ENCODE data around the gene SLC4A4.

Gene SLC4A4

GRCh38 chr4:71550220-71551165, 211.7 kb downstream of the SLC4A4 start:
- DNase-seq, result no peak

GRCh38 chr4:71553605-71554004, 214.8 kb downstream of the SLC4A4 start:
- no peak for DNase-seq

DNA sequence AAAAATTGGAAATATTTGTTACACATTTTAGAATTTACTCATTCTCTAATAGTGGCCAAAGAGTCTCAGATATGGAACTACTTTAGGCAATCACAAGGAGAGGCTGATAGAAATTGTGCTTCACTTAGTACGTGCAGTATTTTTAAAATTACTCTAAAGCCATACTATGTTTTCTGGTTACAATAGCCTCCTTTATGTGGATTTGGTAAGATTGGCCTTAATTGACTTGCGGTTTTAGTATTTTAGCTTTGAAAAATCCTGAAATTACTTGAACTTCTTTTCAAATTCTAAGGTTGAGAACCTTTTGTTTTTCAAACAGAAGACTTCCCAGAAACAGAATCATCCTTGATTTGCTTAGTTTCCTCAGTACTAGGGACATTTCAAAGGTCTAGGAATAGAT, 215.2 kb downstream of the SLC4A4 start:
- DNase-seq, result no peak

GRCh38 chr4:71558248-71558647, 219.4 kb downstream of the SLC4A4 start:
- peak; percentile 18 for DNase-seq

DNA sequence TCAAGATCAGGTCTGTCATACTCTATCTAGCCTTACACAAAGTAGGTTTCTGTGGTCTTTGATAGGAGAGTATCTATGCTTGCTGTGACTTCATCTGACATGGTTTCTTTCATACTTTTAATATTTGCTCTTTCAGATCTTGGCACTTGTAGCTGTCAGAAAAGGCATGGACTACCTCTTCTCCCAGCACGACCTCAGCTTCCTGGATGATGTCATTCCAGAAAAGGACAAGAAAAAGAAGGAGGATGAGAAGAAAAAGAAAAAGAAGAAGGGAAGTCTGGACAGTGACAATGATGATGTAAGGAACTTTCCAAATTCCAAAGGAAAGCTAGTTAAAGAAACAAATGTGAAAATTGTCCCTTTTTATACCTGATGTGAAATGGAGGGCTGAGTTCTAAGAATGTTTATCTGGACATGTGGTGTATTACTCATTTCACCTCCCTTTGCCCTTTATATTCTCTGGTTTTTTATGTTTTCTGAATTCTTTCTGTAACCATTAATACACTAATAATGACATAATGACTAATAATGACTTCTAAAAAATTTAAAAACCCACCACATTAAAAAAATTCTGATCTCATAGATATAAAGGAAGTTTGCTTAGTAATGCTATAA, 221.2 kb downstream of the SLC4A4 start:
- DNase-seq, result no peak

DNA sequence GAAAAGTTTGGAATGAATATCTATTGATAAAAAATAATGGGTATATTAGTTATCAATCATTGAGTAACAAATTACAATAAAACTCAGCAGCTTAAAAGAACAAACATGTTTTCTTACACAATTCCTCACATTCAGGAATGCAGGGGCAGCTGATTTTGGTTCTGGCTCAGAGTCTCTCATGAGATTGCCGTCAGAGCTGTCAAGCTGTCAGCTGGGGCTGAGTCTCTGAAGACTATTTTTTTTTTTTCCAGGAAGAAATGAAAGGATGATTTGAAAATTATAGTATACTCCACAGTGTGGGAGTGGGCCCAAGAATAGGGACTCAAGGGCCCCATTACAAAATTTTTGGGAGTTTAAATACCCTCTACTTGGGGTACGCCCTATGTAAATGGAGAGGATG, 226.0 kb downstream of the SLC4A4 start:
- DNase-seq, result no peak

DNA sequence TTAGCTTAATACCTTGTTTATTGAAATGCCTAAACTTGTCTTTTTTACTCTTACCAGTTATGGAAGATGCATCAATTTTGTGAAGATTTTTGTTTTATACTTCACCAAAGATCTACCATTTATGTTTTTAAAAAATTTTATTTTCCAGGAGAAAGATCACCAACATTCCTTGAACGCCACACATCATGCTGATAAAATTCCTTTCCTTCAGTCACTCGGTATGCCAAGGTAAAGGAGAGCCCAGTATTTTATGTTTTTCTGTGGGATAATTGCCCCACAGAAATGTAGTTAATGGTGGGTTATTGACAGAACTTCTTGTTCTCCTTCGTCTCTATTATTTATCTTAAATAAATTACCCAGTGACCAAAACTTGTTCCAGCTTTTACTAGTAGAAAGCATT, 228.0 kb downstream of the SLC4A4 start:
- DNase-seq, result no peak

DNA sequence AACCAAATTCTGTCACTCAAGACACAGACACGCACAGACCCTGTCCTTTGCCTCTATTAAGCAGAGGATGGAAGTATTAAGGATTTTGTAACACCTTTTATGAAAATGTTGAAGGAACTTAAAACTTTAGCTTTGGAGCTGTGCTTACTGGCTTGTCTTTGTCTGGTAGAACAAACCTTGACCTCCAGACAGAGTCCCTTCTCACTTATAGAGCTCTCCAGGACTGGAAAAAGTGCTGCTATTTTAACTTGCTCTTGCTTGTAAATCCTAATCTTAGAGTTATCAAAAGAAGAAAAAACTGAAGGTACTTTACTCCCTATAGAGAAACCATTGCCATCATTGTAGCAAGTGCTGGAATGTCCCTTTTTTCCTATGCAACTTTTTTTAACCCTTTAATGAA, 229.3 kb downstream of the SLC4A4 start:
- DNase-seq, result no peak

GRCh38 chr4:71570492-71570891, 231.7 kb downstream of the SLC4A4 start:
- no peak for DNase-seq

GRCh38 chr4:71571346-71571745, 232.5 kb downstream of the SLC4A4 start:
- no peak for DNase-seq

DNA sequence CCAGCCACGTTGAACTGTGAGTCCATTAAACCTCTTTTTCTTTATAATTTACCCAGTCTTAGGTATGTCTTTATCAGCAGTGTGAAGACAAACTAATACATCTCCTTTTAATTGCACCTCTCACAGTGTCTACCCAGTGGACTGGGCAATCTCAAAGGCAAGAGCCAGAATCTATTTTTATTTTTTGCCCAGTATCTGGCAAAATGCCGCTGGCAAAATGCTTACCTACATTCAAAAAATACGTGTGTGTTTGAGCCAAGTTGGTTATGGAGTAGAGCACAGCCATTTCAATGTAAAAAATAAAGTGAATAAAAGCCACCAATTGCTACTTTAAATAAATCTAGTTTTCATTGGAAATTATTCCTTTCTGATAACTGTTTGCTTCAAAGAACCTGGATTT, 245.2 kb downstream of the SLC4A4 start:
- DNase-seq, result no peak

DNA sequence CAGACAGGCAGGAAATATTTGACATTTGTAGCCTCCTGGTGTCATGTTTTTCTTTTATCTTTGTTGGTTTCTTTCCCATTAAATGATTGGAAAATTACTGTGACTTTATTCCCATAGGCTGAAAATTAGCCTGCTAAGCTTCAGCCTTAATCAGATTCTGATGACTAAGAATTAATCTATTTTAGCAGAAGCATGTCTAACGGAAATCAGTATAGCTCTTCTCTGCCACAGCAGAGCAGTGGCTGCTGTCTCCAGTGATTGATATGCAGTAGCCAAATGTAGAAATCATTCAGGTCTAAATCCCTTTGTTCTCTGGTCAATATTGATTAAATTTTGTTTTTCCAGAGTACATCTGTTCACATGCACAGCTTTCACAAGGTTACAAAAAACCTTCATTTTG, 245.8 kb downstream of the SLC4A4 start:
- no peak for DNase-seq

DNA sequence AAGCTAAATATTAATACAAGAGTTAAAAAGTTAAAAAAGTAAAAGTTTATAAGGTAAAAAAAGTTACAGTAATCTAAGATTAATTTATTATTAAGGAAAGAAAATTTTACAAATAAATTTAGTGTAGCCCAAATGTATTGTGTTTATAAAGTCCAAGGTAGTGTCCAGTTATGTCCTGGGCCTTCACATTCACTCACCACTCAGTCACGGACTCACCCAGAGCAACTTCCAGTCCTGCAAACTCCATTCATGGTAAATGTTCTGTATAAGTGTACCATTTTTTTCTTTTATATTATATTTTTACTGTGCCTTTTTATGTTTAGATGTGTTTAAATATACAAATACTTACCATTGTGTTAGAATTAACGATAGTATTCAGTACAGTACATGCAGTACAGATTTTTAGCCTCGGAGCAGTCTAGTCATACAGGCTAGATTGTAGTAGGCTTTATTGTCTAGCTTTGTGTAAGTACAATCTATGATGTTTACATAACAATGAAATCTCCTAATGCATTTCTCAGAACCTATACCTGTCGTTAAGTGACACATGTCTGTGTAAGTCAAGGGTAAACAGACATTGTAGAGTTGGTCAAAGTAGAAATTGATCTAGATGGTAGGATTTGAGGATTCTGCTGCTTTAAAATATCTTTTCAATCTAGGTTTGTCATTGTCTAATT, 247.4 kb downstream of the SLC4A4 start:
- no peak for DNase-seq

GRCh38 chr4:71587995-71588394, 249.2 kb downstream of the SLC4A4 start:
- DNase-seq, result no peak

DNA sequence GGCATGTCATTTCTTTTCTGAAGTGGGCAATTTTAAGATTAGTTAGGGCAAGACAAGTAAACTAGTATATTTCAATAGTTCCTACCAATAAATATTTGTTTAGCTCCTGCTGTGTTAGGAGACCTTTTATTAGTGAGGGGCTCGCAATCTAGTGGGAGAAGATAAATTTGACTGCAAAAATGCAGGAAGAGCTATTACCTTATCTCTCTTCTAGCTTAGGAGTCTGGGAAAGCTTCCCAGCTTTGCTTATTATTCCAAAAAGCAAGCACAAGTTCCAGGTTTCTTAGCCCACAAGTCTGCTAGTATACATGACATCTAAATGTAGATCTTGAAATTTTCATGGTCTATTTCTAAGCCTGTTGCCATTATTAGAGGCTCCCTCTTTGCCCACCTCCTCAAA, 254.0 kb downstream of the SLC4A4 start:
- DNase-seq, result no peak

DNA sequence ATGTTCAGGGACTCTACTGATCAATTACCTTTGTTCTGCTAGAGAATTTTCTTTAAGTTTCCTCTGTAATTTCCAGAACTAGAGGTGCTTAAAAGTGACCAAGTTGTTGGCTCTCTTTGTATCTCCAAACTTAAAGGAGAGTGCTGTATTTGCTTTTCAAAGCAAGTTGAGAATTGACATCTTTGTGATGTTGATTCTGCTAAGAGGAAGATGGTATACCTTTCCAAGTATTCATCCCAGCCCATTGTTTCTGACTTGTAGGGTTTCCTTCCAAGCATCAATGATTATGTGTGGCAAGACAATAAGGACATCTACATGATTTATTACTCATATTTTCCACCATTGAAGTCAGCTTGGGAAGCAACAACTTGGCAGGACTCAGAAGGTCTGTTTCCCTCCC, 254.5 kb downstream of the SLC4A4 start:
- no peak for DNase-seq

- no peak for DNase-seq
Observed at GRCh38 chr4:71595576-71596108, 256.8 kb downstream of the SLC4A4 start.

GRCh38 chr4:71599578-71599977, 260.8 kb downstream of the SLC4A4 start:
- no peak for DNase-seq

DNA sequence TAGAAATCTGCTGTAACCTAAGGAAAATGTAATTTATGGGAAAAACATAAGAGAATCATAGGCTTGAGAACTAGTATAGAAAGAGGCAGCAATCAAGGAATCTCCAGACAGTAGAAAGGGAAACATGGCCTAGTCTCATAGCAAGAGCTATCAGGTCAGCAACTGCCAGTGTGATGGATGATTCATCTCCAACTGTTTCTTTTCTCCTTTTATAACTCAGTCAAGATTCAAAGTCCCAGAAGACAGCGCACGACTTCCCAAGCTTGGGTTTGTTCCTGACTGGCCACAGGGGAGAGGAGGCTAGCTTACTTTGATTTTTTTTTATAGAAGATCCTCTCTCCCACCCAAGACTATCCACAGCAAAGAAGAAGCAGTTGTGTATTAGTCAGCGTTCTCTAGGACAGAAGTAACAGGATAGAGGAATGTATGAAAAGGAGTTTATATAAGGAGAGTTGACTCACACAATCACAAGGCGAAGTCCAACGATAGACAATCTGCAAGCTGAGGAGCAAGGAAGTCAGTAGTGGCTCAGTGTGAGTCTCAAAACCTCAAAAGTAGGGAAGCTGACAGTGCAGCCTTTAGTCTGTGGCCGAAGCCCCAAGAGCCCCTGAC, 263.6 kb downstream of the SLC4A4 start:
- no peak for DNase-seq

GRCh38 chr4:71604785-71605184, 266.0 kb downstream of the SLC4A4 start:
- no peak for DNase-seq

GRCh38 chr4:71607109-71607508, 268.3 kb downstream of the SLC4A4 start:
- DNase-seq, result no peak

DNA sequence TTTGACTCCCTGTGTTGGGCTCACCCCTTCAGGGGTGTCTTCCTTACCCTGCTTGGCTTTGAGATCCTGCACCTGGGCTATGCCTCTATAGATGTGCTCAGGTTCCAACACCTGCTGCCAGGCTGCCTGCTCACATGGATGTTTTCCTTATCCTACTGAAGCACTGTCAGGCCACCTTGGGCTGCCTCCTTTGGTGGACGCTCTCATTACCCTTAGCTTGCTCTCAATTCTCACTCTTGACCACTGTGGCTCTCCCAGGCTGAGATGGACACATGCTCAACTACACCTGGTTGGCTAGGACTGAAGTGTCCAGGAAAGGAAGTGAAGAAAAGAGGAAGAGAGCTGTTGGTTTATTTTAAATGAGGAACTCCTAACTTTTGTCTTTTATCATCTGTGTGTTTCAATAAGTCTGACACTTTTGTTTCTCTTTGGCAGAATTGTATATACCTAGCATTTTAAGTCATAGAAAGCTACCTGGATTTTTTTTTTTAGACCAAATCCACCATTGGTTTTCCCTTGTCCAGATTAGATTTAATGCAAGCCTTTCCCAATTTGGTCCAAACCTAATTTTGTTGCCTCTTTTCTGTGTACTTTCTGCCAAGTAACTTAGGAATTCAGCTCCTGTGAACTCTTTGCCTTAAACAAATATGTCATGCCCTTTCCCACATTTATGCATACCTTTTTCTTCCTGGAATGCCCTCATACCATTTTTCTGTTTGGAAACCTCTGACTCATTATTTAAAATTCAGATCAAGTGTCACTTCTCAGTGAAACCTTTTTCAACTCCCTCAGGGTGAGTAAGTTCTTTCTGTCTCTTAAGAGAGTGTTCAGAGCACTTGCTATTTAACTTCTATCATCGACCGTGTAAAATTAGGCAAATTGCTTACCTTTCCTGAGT, 269.2 kb downstream of the SLC4A4 start:
- no peak for DNase-seq

Data from activated CD4-positive, alpha-beta T cell treated with anti-CD3 and anti-CD28 coated beads, Interleukin-2, amount 50 U/mL, for 16 hours (primary cell).